ENCODE measurements around the gene ZPBP2.
"Not testable (repeated sequence)": the region's sequence is repeated elsewhere in the genome, so short reads cannot be mapped to it uniquely, and the experiment has no call there.

Gene ZPBP2, protein sequence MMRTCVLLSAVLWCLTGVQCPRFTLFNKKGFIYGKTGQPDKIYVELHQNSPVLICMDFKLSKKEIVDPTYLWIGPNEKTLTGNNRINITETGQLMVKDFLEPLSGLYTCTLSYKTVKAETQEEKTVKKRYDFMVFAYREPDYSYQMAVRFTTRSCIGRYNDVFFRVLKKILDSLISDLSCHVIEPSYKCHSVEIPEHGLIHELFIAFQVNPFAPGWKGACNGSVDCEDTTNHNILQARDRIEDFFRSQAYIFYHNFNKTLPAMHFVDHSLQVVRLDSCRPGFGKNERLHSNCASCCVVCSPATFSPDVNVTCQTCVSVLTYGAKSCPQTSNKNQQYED

DNA sequence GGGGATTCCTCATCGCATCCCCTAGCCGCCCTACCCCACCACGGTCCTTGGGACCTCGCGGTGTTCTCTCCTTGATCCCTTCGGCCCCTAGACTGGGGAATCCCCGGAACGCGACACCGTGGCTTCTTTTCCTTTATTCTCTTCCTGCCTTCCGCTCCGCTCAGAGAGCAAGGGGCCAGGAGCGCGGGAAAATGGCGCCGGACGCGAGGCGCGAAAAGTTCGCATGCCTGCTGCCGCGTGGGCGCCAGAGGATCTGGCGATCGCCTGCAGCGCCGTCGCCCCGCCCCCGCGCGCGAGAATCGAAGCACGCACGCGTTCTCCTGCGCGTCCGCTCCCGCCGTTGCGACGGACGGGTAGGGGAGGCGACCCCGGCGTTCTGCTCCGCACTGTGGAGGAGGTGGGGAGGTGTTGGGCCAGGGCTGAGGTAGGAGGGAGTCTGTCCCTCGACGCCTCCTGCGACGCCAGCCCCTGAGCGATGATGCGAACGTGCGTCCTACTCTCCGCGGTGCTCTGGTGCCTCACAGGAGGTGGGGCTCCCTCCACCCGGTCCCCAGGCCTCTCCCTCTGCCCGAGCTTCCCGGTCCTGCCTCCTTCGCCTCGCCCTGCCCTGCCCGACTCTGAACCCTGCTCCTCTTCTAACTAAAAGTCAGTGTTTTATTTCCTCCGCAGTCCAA lies at the start of gene ZPBP2:
TSS of gene ZPBP2 (plus strand) at position 323 of the 674 bp plus-strand sequence. CDS start at position 476, 153 bp downstream.
- peak; percentile 20 to 22 for DNase-seq (ENCODE audit: low read depth in 2 of 2)

DNA sequence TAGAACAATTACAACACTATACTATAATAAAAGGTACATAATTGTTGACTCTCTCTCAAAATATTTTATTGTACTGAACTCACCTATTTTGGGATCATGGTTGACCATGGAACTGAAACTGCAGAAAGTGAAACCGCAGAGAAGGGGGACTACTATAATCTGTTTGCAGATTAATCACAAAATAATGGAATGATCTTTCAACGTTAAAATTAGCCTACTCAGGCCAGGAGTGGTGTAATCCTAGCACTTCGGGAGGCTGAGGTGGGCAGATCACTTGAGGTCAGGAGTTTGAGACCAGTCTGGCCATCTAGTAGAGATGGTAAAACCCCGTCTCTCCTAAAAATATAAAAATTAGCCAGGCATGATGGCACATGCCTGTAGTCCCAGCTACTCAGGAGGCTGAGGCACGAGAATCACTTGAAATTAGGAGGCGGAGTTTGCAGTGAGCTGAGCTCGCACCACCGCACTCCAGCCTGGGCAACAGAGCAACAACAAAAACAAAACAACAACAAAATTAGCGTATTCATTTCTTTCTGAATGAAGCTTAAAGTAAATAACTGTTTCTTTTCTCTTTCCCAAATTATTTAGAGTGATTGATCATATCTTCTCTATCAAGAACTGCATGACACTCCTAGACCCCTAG lies 49.5 kb upstream of the ZPBP2 start:
- DNase-seq (ENCODE audit: low read depth in 2 of 2), result no peak

DNA sequence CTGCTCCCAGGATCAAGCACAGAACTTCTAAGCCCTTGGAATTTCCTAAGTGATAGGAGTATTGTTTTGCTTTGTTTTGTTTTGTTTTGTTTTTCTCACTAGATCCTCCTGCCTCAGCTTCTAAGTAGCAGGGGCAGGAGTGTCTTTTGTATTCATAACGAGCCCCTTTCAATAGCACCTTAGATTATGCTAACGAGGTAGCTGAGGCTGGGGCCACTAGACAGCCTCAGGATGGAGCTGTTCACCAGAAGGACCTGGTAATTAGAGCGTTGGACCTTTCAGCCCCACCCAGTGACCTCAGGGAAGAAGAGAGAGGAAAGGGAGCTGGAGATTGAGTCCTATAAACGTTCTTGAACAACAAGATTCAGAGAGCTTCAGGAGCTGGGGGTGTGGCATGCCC lies 47.5 kb upstream of the ZPBP2 start:
- no peak for DNase-seq (ENCODE audit: low read depth in 2 of 2)

DNA sequence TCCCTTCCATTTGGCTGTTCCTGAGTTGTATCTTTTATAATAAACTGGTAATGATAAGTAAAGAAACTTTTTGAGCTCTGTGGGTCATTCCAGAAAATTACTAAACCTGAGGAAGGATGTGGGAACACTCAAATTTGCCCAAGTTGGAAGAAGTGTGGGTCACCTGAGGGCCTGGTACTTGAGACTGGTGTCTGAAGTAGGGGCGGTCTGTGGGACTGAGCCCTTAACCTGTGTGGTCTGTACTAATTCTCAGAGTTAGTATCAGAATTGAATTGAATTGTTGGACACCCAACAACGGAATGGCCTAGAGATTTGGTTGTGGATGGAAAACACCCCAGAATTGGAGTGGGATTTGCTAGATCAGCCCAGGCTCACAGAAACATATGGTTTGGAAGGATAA lies 47.0 kb upstream of the ZPBP2 start:
- no peak for DNase-seq (ENCODE audit: low read depth in 2 of 2)

DNA sequence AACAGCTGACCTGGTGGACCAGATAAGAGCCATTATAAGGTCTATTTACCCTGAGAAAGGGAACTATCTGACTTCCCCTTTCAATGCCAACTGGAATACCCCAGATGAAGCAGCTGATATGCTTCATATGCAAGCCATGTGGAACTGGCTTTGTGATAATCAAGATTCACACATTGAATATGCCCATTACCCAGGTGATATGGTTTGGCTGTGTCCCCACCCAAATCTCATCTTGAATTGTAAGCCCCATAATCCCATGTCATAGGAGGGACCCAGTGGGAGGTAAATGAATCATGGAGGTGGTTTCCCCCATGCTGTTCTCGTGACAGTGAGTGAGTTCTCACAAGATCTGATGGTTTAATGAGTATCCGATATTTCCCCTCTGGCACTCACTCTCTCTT lies 46.0 kb upstream of the ZPBP2 start:
- DNase-seq (ENCODE audit: low read depth in 2 of 2), result no peak

DNA sequence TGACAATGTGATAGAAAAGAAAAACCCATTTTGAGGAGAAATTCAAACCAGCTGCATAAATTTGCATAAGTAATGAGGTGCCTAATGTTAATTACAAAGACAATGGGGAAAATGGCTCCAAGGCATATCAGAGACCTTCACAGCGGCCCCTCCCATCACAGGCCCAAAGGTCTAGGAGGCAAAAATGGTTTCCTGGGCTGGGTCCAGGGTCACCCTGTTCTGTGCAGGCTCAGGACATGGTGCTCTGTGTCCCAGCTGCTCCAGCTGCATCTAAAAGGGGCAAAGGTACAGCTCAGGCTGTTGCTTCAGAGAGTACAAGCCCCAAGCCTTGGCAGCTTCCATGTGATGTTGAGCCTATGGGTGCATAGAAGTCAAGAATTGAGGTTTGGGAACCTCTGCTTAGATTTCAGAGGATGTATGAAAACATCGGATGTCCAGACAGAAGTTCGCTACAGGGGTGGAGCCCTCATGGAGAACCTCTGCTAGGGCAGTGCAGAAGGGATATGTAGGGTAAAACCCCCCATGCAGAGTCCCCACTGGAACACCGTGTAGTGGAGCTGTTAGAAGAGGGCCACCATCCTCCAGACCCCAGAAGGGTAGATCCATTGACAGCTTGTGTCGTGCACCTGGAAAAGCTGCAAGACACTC lies 44.5 kb upstream of the ZPBP2 start:
- no peak for DNase-seq (ENCODE audit: low read depth in 2 of 2)

DNA sequence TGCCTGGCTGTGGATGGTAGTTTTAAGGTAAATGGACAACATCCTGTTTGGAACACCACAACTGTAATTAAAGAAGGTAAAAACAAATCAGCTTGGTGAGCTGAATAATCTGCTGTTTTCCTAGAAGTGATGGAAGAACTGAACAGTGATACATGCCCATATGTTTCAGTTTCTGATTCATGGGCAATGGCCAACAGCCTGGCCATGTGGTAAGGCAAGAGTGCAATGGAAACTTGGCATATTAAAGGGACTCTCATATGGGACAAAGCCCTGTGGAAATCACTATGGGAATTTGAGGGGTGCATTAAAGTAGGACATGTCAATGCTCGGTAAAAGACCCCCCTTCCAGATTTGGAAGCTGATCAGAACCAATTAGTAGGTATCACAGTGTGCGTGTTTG lies 41.7 kb upstream of the ZPBP2 start:
- no peak for DNase-seq (ENCODE audit: low read depth in 2 of 2)

DNA sequence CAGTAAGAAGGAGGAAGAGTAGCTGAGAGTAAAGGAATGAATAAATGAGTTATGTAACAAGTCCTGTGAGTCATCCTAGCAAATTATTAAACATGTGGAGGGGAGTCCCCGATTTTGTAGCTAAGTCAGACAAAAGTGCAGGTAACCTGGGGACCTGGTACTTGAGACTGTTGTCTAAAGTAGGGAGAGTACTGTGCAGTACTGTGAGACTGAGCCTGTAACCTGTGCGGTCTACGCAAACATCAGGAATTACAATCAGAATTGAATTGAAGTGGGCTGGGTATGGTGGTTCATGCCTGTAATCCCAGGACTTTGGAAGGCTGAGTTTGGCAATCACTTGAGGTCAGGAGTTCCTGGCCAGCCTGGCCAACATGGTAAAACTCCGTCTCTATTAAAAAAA lies 39.6 kb upstream of the ZPBP2 start:
- DNase-seq (ENCODE audit: low read depth in 2 of 2), result no peak

DNA sequence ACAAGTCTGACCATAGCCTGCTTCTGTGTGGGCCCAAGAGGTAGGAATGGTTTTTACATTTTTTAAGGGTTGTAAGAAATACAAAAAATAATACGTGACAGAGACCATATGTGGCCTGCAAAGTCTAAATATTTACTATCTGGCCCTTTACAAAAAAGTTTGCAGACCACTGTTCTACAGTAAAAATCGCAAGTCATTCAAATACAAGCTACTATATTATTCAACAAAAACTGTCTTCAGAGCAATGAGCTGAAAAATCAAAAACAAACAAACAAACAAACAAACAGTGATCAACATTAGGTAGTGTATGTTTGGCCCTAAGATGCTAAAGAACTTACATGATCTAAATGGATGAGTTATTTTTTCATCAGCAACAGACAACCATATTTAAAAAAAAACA lies 36.4 kb upstream of the ZPBP2 start:
- DNase-seq (ENCODE audit: low read depth in 2 of 2), result no peak

DNA sequence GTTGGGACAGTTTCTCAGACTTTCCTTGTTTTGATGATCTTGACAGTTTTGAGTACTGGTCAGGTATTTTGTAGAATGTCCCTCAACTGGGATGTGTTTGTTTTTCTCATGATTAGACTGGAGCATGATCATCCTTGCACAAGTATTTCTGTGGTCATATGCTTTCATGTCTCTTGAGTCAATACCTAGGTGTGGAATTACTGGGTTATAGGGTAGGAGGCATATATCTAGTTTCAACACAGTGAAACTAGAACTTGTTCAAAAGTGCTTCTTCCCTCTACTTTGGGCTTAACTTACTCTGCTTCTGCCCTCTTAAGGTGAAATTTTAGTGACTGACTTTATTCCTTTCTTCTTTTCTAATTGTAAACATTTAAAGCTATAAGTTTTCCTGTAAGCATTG lies 34.0 kb upstream of the ZPBP2 start:
- no peak for DNase-seq (ENCODE audit: low read depth in 2 of 2)

DNA sequence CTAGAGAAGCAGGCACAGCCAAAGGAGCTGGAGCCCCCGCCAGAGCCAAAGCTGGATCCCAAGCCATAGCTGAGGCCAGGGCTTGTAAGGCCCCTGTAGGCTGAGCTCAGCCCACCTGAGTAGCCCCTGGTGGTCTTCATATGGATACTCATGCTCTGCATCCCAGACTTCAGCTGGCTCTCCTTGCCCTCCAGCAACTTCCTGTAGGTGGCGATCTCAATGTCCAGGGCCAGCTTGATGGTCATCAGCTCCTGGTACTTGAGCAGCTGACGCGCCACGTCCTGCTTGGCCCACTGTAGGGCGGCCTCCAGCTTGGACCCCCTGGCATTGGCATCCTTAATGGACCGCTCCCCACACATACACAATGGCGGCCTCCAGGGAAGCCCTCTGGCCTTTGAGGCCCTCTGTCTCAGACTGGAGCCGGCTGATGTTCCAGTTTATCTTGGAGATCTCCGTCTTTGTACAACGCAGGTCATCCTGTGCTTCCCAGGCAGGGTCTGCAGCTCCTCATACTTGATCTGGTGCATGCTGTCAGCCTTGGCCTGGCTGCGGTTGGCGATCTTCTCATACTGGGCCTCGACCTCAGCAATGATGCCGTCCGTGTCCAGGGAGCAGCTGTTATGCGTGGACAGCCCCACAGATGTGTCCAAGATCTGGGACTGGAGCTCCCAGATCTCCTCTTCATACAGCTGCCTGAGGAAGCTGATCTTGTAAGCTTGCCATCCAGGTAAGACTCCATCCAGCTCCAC lies 32.8 kb upstream of the ZPBP2 start:
- no peak for DNase-seq (ENCODE audit: low read depth in 2 of 2)

DNA sequence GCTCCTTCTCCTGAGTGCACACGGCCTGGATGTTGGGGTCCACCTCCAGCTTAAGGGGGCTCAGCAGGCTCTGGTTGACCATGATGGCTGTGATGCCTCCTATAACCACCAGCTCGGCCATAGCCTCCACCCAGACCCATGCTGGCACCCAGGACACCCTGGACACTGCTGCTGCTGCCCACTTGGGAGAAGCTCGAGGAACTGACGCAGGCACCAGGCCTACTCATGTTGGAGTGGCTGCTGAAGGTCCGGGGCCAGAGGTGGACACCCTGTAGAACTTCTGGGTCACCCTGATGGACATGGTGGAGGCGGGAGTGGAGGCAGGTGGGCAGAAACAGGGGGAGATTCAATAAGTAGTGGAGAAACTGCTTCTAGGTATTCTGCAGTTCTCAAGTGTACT lies 31.9 kb upstream of the ZPBP2 start:
- no peak for DNase-seq (ENCODE audit: low read depth in 2 of 2)

DNA sequence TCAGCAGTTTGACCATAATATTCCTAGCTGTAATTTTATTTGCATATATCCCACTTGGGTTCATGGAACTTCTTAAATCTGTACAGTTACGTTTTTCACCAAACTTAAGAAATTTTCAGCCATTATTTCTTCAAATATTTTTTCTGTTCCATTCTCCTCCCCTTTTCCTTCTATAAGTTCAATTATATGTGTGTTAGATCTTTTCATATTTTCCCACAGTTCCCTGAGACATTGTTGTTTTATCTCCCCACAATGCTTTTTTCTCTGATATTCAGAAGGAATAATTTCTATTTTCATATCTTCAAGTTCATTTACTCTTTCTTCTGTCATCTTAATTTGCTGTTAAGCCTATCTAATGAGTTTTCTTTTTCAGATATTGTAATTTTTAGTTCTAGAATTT lies 29.9 kb upstream of the ZPBP2 start:
- no peak for DNase-seq (ENCODE audit: low read depth in 2 of 2)

DNA sequence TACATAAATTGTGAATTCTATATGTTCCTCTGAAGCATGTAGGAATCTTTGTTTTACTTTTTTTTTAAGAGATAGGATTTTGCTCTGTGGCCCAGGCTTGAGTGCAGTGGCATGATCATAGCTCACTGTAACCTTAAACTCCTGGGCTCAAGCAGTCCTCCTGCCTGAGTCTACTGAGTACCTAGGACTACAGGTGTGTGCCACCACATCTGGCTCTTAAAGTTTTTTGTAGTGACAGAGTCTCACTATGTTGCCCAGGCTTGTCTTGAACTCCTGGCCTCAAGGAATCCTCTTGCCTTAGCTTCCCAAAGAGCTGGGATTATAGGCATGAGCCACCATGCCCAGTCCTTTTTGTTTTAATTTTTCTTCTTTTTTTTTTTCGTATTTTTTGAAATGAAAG lies 29.2 kb upstream of the ZPBP2 start:
- no peak for DNase-seq (ENCODE audit: low read depth in 2 of 2)

DNA sequence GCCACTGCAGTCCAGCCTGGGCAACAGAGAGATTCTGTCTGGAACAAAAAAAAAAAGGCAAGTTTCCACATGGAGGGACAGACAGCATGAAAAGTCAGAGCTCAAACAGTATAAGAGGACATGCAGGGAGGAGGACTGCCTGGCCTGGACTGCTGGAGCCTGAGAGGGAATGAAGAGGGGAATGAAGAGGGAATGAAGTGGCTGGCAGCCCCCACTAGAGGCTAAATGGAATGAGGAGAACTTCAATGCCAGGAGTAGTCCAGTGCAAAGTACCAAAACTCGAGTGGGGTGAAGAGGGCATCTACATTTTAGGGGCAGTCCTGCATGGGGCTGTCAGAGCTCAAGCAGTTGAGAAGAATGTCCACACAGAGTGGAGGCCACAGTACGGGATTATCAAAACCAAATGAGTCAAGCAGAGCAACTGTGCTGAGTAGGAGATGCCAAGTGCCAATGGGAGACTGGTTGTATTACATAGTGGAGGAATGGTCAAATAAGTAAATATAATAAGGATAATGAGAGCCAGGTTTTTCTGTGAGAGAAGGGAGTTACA lies 26.8 kb upstream of the ZPBP2 start:
- no peak for DNase-seq (ENCODE audit: low read depth in 2 of 2)

DNA sequence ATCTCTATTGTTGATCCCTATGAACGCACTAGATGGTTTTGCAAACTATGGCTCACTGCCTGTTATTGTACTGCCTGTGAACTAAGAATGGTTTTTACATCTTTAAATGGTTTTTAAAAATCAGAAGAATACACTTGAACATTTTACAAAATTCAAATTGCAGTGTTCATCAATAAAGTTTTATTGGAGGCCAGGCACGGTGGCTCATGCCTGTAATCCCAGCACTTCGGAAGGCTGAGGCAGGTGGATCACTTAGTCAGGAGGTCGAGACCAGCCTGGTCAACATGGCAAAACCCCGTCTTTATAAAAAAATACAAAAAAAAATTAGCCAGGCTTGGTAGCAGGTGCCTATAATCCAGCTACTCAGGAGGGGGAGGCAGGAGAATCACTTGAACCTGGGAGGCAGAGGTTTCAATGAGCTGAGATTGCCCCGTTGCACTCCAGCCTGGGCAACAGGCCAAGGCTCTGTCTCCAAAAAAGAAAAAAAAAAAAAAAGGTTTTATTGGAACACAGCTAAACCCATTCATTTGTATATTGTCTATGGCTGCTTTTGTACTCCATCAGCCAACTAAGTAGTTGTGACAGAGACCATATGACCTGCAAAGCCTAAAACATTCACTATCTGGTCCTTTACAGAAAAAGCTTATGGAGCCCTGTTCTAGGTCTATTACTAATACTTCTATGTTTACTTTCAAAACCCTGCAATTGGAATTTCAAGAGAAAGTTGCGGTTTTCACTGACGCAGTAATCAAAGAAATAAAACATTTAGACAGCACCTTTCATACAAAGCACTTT lies 22.8 kb upstream of the ZPBP2 start:
- DNase-seq (ENCODE audit: low read depth in 2 of 2), result no peak

DNA sequence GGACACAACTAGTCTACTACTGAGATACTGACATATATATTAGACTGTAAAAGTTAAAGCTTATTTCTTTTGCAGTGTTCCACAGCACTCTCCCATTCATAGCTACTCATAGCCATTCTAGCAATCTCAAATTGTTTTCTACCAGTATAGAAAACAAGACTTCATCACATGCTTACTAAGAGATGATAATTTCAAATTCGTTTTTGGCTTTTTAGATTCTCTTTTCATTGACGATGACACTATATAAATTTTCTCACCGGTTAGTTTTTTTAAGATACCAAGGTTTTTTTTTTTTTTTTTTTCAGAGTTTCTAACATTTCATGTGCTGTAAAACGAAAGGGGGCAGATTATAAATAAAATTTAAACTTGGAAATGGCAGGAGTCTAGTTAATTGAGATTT lies 21.8 kb upstream of the ZPBP2 start:
- DNase-seq (ENCODE audit: low read depth in 2 of 2), result no peak

DNA sequence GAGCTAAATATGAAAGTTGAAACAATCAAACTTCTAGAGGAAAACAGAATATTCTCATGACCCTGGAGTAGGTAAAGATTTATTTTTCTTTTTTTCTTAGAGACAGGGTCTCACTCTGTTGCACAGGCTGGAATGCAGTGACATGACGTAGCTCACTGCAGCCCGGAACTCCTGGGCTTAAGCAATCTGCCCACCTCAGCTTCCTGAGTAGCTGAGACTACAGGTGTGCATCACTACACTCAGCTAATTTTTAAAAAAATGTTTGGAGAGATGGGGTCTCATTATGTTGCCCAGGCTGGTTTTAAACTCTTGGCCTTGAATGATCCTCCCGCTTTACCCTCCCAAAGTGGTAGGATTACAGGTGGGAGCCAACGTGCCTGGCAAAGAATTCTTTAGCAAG lies 19.4 kb upstream of the ZPBP2 start:
- DNase-seq (ENCODE audit: low read depth in 2 of 2), result no peak

DNA sequence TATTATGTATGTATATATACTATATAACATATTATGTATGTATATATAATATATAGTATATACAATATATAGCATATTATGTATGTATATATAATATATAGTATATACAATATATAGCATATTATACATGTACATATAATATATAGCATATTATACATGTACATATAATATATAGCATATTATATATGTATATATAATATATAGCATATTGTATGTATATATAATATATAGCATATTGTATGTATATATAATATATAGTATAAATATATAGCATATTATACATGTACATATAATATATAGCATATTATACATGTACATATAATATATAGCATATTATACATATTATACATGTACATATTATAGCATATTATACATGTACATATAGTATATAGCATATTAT lies 17.8 kb upstream of the ZPBP2 start:
- DNase-seq (ENCODE audit: low read depth in 2 of 2), result not testable (repeated sequence)

DNA sequence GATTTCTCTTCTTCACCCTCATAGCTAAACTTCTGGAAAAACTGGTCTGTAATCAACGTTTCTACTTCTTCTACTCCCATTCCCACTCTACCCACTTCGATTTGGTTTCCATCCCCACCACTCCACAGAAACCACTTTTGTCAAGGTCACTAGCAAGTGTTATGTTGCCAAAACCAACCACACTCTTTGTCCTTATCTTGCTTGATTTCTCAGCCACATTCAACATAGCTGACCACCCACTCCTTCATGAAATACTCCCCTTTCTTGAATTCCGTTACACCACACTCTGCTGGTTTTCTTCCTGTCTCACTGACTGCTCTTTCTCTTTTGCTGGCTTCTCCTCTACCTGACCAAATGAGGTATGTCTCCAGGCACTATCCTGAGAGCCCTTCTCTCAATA lies 15.8 kb upstream of the ZPBP2 start:
- DNase-seq (ENCODE audit: low read depth in 2 of 2), result no peak

DNA sequence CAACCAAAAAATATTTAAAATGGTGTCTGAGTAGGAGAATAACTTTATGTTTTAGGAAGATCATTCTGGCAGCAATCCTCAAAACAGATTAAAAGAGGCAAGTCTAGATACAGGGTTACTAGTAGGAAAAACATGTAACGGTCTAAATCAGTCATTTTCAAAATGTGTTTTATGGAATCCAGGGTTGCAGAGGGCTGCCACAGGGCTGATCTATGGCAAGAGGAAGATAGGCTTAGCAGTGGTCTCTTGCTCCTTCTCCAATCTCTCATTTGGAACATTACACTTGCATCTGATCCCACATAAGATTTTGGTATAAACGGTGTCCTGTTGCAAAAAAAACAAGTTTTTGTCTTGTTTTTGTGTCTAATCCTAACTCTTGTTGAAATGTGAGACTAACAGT lies 13.1 kb upstream of the ZPBP2 start:
- no peak for DNase-seq (ENCODE audit: low read depth in 2 of 2)
